Astrocyte (in vitro differentiated cells and primary cell): ENCODE results near the gene RNPS1.

Experiments
- EZH2 ChIP-seq: IDR thresholded peaks from 2 replicates; pipeline ENCODE4 v1.6.1; 2012; ENCODE audit warnings: mild to moderate bottlenecking, low read length, inconsistent platforms; ENCODE audit not compliant: insufficient read depth
- TF ChIP-seq, protein P1 (sequence below): IDR thresholded peaks from 2 replicates; pipeline ENCODE4 v1.5.1; 2011; ENCODE audit warnings: low read depth, mild to moderate bottlenecking, inconsistent platforms, low read length, moderate library complexity; ENCODE audit not compliant: insufficient read depth

DNA sequence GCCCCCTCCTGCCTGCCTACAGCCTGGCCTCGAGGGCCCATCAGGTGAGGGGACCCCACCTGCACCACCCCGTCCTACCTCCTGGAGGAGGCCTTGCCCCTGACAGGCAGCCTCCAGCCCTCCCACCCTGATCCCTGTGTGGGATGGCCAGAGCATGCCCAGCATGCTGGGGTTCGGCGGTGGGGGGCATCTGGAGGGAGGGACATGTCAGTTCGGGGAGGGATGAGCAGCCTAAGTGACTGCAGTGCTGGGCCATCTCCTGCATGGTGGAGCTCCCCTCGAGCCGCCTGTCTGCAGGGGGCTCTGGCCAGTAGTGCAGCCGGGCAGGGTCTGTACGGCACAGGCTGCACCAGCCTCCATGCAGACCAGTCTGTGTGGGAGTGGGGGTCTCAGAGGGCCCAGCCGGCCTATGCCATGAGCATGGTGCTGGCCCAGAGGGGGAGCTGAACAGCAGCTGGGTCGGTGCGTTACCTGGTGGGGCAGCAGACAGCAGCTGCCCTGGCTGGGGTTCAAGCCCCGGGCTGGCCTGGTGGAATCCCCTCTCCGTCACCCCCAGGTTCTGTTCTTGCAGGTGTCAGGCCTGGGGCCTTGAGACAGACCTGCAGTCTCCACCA lies 4.0 kb upstream of the RNPS1 start:
- TF ChIP-seq, protein P1, sequence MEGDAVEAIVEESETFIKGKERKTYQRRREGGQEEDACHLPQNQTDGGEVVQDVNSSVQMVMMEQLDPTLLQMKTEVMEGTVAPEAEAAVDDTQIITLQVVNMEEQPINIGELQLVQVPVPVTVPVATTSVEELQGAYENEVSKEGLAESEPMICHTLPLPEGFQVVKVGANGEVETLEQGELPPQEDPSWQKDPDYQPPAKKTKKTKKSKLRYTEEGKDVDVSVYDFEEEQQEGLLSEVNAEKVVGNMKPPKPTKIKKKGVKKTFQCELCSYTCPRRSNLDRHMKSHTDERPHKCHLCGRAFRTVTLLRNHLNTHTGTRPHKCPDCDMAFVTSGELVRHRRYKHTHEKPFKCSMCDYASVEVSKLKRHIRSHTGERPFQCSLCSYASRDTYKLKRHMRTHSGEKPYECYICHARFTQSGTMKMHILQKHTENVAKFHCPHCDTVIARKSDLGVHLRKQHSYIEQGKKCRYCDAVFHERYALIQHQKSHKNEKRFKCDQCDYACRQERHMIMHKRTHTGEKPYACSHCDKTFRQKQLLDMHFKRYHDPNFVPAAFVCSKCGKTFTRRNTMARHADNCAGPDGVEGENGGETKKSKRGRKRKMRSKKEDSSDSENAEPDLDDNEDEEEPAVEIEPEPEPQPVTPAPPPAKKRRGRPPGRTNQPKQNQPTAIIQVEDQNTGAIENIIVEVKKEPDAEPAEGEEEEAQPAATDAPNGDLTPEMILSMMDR: no peak
- no peak for TF ChIP-seq EZH2
